Neural cell (in vitro differentiated cells): ENCODE data around the gene ST3GAL4. TPM values are rescaled to one million over a fixed set of nuclear protein-coding genes. Genes with fewer than 3 reads are reported as not detected.

Source experiments
- H2AFZ ChIP-seq: fragments of 200-600, 300-800 bp; sonication (generic), shearing (Covaris generic); 2 replicates; pipeline ENCODE4 v1.6.0; 2014; ENCODE audit warnings: low read depth, mild to moderate bottlenecking, antibody characterized with exemption, low read length, moderate library complexity
- H3F3A ChIP-seq: fragments of 200-600 bp; shearing (Covaris generic); 2 replicates; pipeline ENCODE4 v1.6.1; 2016; ENCODE audit warnings: mild to moderate bottlenecking, moderate library complexity, mixed read lengths, antibody characterized with exemption, low read length; ENCODE audit not compliant: insufficient read depth, poor library complexity, severe bottlenecking
- H3K27ac ChIP-seq: fragments of 200-600, 300-800 bp; sonication (generic), shearing (Covaris generic); 2 replicates; pipeline ENCODE4 v1.5.1; 2014; ENCODE audit warnings: mild to moderate bottlenecking, low read length, moderate library complexity
- H3K27me3 ChIP-seq: fragments of 300-800, 200-600 bp; sonication (generic), shearing (Covaris generic); 2 replicates; pipeline ENCODE4 v1.6.0; 2014; ENCODE audit warnings: mild to moderate bottlenecking, low read depth, low read length, moderate library complexity; ENCODE audit not compliant: insufficient read depth
- H3K36me3 ChIP-seq: fragments of 300-800, 200-600 bp; sonication (generic), shearing (Covaris generic); 2 replicates; pipeline ENCODE4 v1.5.1; 2014; ENCODE audit warnings: mild to moderate bottlenecking, antibody characterized with exemption, low read length, moderate library complexity; ENCODE audit not compliant: insufficient read depth
- H3K4me2 ChIP-seq: fragments of 300-800, 200-600 bp; sonication (generic), shearing (Covaris generic); 2 replicates; pipeline ENCODE4 v1.6.0; 2014; ENCODE audit warnings: mild to moderate bottlenecking, low read length
- H3K4me3 ChIP-seq: fragments of 300-800, 200-600 bp; sonication (generic), shearing (Covaris generic); 2 replicates; pipeline ENCODE4 v1.5.1; 2014; ENCODE audit warnings: mild to moderate bottlenecking, low read length, moderate library complexity
- H3K79me2 ChIP-seq: fragments of 200-600 bp; shearing (Covaris generic); replicated peaks from 2 replicates; pipeline ENCODE4 v1.6.0; 2014; ENCODE audit warnings: mild to moderate bottlenecking, low read length, moderate library complexity; ENCODE audit not compliant: insufficient read depth
- H3K9ac ChIP-seq: fragments of 300-800, 200-600 bp; sonication (generic), shearing (Covaris generic); 2 replicates; pipeline ENCODE4 v1.6.1; 2016; ENCODE audit warnings: mild to moderate bottlenecking, low read length, mixed read lengths
- H3K9me2 ChIP-seq: fragments of 200-600 bp; shearing (Covaris generic); 2 replicates; pipeline ENCODE4 v1.6.1; 2016; ENCODE audit warnings: mild to moderate bottlenecking, low read length, mixed read lengths; ENCODE audit not compliant: insufficient read depth
- H3K9me3 ChIP-seq: fragments of 200-600, 300-800 bp; sonication (generic), shearing (Covaris generic); 2 replicates; pipeline ENCODE4 v1.6.1; 2016; ENCODE audit warnings: mild to moderate bottlenecking, mixed run types, low read length, moderate library complexity, mixed read lengths
- H4K20me1 ChIP-seq: fragments of 200-600 bp; shearing (Covaris generic); 2 replicates; pipeline ENCODE4 v1.6.1; 2016; ENCODE audit warnings: mild to moderate bottlenecking, mixed run types; ENCODE audit not compliant: insufficient read depth
- CTCF ChIP-seq: fragments of 450-650 bp; IDR thresholded peaks from 2 replicates; pipeline ENCODE4 v1.5.1; 2014; ENCODE audit warnings: antibody characterized with exemption, mild to moderate bottlenecking, moderate library complexity; ENCODE audit not compliant: poor library complexity, severe bottlenecking
- EP300 ChIP-seq: fragments of 450-650 bp; conservative IDR thresholded peaks from 2 replicates; pipeline ENCODE4 v1.6.1; 2014; ENCODE audit warnings: antibody characterized with exemption, mild to moderate bottlenecking, moderate library complexity; ENCODE audit not compliant: poor library complexity, severe bottlenecking
- EZH2 ChIP-seq: fragments of 200-600, 300-800 bp; shearing (Covaris generic), sonication (generic); IDR thresholded peaks from 2 replicates; pipeline ENCODE4 v1.6.1; 2014; ENCODE audit warnings: antibody characterized with exemption, low read length, borderline replicate concordance, mild to moderate bottlenecking; ENCODE audit not compliant: insufficient read depth, poor library complexity, severe bottlenecking
- MXI1 ChIP-seq: fragments of 450-650 bp; conservative IDR thresholded peaks from 2 replicates; pipeline ENCODE4 v1.6.1; 2014; ENCODE audit warnings: antibody characterized with exemption, mild to moderate bottlenecking; ENCODE audit not compliant: poor library complexity, severe bottlenecking
- POLR2AphosphoS5 ChIP-seq: IDR thresholded peaks from 2 replicates; pipeline ENCODE4 v1.6.1; 2012
- RAD21 ChIP-seq: fragments of 450-650 bp; conservative IDR thresholded peaks from 2 replicates; pipeline ENCODE4 v1.6.1; 2014; ENCODE audit warnings: antibody characterized with exemption, mild to moderate bottlenecking, moderate library complexity
- REST ChIP-seq: IDR thresholded peaks from 2 replicates; pipeline ENCODE4 v1.6.1; 2012; ENCODE audit warnings: borderline replicate concordance
- SMC3 ChIP-seq: fragments of 450-650 bp; conservative IDR thresholded peaks from 2 replicates; pipeline ENCODE4 v1.6.1; 2014; ENCODE audit warnings: antibody characterized with exemption, mild to moderate bottlenecking, moderate library complexity; ENCODE audit not compliant: poor library complexity
- TAF1 ChIP-seq: IDR thresholded peaks from 2 replicates; pipeline ENCODE4 v1.6.1; 2012; ENCODE audit warnings: low read depth
- polyA plus RNA-seq: library from polyadenylated mRNA; depleted of rRNA; stranded (reverse); fragments of >200 nt; gene quantifications from 2 replicates; pipeline ENCODE4 v1.2.3, GENCODE V29; 2014

The ST3GAL4 gene
- polyA plus RNA-seq, 1 donor from 2014 or later: 46.1 TPM

- TF ChIP-seq EZH2 (no peak), EP300 (no peak), CTCF (no peak), REST (no peak), TAF1 (no peak), MXI1 (no peak), RAD21 (no peak), SMC3 (no peak), POLR2AphosphoS5 (no peak)
- H3K9me3 ChIP-seq: no peaks in the 10 kb centered on the region
- H3K79me2 ChIP-seq: no peaks in the 10 kb centered on the region
- no peaks in the 10 kb centered on the region for H4K20me1 ChIP-seq
- H3K9ac ChIP-seq: no peak overlapping the region
- H2AFZ ChIP-seq: no peak overlapping the region
- no peak overlapping the region for H3K4me2 ChIP-seq
- no peaks in the 10 kb centered on the region for H3K27me3 ChIP-seq
- H3F3A ChIP-seq: no peaks in the 10 kb centered on the region
- H3K9me2 ChIP-seq: no peaks in the 10 kb centered on the region
- no peaks in the 10 kb centered on the region for H3K36me3 ChIP-seq
- no peak overlapping the region for H3K4me3 ChIP-seq
- H3K27ac ChIP-seq: no peak overlapping the region
Observed at GRCh38 chr11:126413426-126413825, 57.9 kb downstream of the ST3GAL4 start.

- H3K79me2 ChIP-seq: no peaks in the 10 kb centered on the region
- H3K9ac ChIP-seq: no peak overlapping the region
- no peaks in the 10 kb centered on the region for H3K9me2 ChIP-seq
- no peak overlapping the region for H3K27ac ChIP-seq
- H2AFZ ChIP-seq: no peak overlapping the region
- no peak for TF ChIP-seq TAF1
- no peak for TF ChIP-seq RAD21
- TF ChIP-seq SMC3: no peak
- no peak for TF ChIP-seq POLR2AphosphoS5
- no peak for TF ChIP-seq REST
- TF ChIP-seq MXI1: no peak
- no peak for TF ChIP-seq EZH2
- TF ChIP-seq EP300: no peak
- no peak for TF ChIP-seq CTCF
- no peaks in the 10 kb centered on the region for H4K20me1 ChIP-seq
- no peaks in the 10 kb centered on the region for H3K9me3 ChIP-seq
- H3F3A ChIP-seq: no peaks in the 10 kb centered on the region
- H3K4me2 ChIP-seq: no peak overlapping the region
- H3K27me3 ChIP-seq: no peaks in the 10 kb centered on the region
- no peaks in the 10 kb centered on the region for H3K36me3 ChIP-seq
- H3K4me3 ChIP-seq: no peak overlapping the region
Observed at GRCh38 chr11:126413843-126414405, 58.4 kb downstream of the ST3GAL4 start.
